Kidney (tissue), 14 donors: ENCODE data around the gene MLPH. TPM values are rescaled to one million over a fixed set of nuclear protein-coding genes. Genes with fewer than 3 reads are reported as not detected.
A peak's percentile ranks its signal among the peaks of the same experiment; 100 is the strongest.

Source experiments
- DNase-seq, 5 donors: peaks; one replicate each; pipeline ENCODE4 v3.0.0-alpha.2; 2013 to 2020
- FAIRE-seq: peaks from 2 replicates; lab custom pipeline; 2012; peaks lifted over from hg19 to GRCh38; lab: Jason Lieb, UNC
- H3K27ac ChIP-seq, 2 donors: one replicate each; pipeline ENCODE4 v1.7.0; 2013; ENCODE audit warnings: low read depth in 2 of 2, low read length in 2 of 2, inconsistent platforms in 1 of 2
- H3K27me3 ChIP-seq: one replicate; pipeline ENCODE4 v1.7.1; 2013; ENCODE audit warnings: low read length, inconsistent platforms; ENCODE audit not compliant: control insufficient read depth, insufficient read depth
- H3K36me3 ChIP-seq, 3 donors: one replicate each; pipeline versions ENCODE4 v1.7.0 to v1.7.1; 2013; ENCODE audit warnings: low read length in 3 of 3, control low read depth in 1 of 3, inconsistent platforms in 1 of 3; ENCODE audit not compliant: insufficient read depth in 3 of 3, control insufficient read depth in 2 of 3
- H3K4me1 ChIP-seq, 3 donors: one replicate each; pipeline versions ENCODE4 v1.7.0 to v1.7.1; 2013; ENCODE audit warnings: low read length in 3 of 3, inconsistent platforms in 1 of 3, low read depth in 1 of 3; ENCODE audit not compliant: control insufficient read depth in 2 of 3, insufficient read depth in 2 of 3
- H3K4me3 ChIP-seq, 3 donors: one replicate each; pipeline versions ENCODE4 v1.7.0 to v1.8.1; 2013; ENCODE audit warnings: low read length in 3 of 3, control low read depth in 1 of 3, inconsistent platforms in 1 of 3
- H3K9ac ChIP-seq, 3 donors: one replicate each; pipeline versions ENCODE4 v1.7.0 to v1.7.1; 2013; ENCODE audit warnings: low read length in 3 of 3, control low read depth in 1 of 3, inconsistent platforms in 1 of 3
- H3K9me3 ChIP-seq, 3 donors: one replicate each; pipeline versions ENCODE4 v1.7.0 to v1.7.1; 2013; ENCODE audit warnings: low read length in 3 of 3, control low read depth in 1 of 3, inconsistent platforms in 1 of 3; ENCODE audit not compliant: control insufficient read depth in 2 of 3, insufficient read depth in 1 of 3
- CTCF ChIP-seq: IDR thresholded peaks from 3 replicates; pipeline ENCODE4 v1.5.1; 2012; ENCODE audit warnings: mild to moderate bottlenecking, moderate library complexity, borderline replicate concordance; ENCODE audit not compliant: insufficient read depth; ENCODE audit errors: extremely low read depth
- intact Hi-C: fragments of 100-400 bp; cut with DNase I; formaldehyde crosslinking; loops from one replicate; pipeline ENCODE4 v1.11.1; 2022
- polyA plus RNA-seq: library from polyadenylated mRNA; stranded (reverse); fragments of 350-450 nt; fragmentation: Illumina TruSeq; extraction: RNeasy Lipid Tissue Mini Kit (QIAGEN cat#74804); gene quantifications from one replicate; pipeline ENCODE4 v1.2.3, GENCODE V29; 2014; ENCODE audit warnings: low read depth, low replicate concordance; ENCODE audit not compliant: insufficient read depth
- total RNA-seq: library from RNA; stranded (reverse); fragmentation: NEBNext Ultra II Directional; extraction: Animal tissue kit (Norgen Biotek cat#: 25700); gene quantifications from one replicate; pipeline ENCODE4 v1.2.1, GENCODE V29; 2021
- donor health status: control.
- donor health status: control.
- donor health status: control.
- donor health status: control.
- donor health status: control.
- donor health status: DM: yes; HTN: yes; CAD: no.
- donor health status: Normal renal cell carcinoma (clear cell type).

MLPH gene
- total and polyA plus RNA-seq, 2 donors from 2014 or later = 4.6 to 9.6 TPM

GRCh38 chr2:237491515-237492118 lies 4.6 kb downstream of the MLPH start:
- Histone ChIP-seq H3K4me1 (no peaks in the 10 kb centered on the region), H3K4me3 (no peak overlapping the region), H3K27ac (no peak overlapping the region), H3K9ac (no peak overlapping the region), H3K36me3 (no peaks in the 10 kb centered on the region), H3K9me3 (peaks cover 0 to 12% (median 0%) of the 10 kb centered on the region in 3 donors), H3K27me3 (peaks cover 5% of the 10 kb centered on the region)
- intact Hi-C loops = no loop called here
- TF ChIP-seq CTCF = no peak
- DNase-seq (peak in 1 of 5 donors; percentile 41), FAIRE-seq (no peak)

- no peak for TF ChIP-seq CTCF
Measured at GRCh38 chr2:237492137-237492890, 5.3 kb downstream of the MLPH start.

GRCh38 chr2:237494066-237494465 lies 7.0 kb downstream of the MLPH start:
- Histone ChIP-seq H3K27ac (no peak overlapping the region), H3K4me1 (no peaks in the 10 kb centered on the region), H3K9me3 (peaks cover 0 to 12% (median 0%) of the 10 kb centered on the region in 3 donors), H3K27me3 (no peaks in the 10 kb centered on the region), H3K36me3 (no peaks in the 10 kb centered on the region), H3K9ac (no peak overlapping the region), H3K4me3 (no peak overlapping the region)
- intact Hi-C loops = no loop called here
- TF ChIP-seq CTCF = no peak
- DNase-seq (peak in 1 of 5 donors; percentile 35), FAIRE-seq (no peak)

More at GRCh38 chr2:237492137-237492890, 5.3 kb downstream of the MLPH start:
- DNase-seq (peak in 1 of 5 donors; percentile 46), FAIRE-seq (no peak)
- Histone ChIP-seq H3K27me3 (peaks cover 4% of the 10 kb centered on the region), H3K4me1 (no peaks in the 10 kb centered on the region), H3K36me3 (no peaks in the 10 kb centered on the region), H3K9me3 (peaks cover 0 to 12% (median 0%) of the 10 kb centered on the region in 3 donors), H3K4me3 (no peak overlapping the region), H3K27ac (no peak overlapping the region), H3K9ac (no peak overlapping the region)
- intact Hi-C loops = no loop called here
